ENCODE results near the gene SEPTIN2.
A peak's percentile ranks its signal among the peaks of the same experiment; 100 is the strongest.

The SEPTIN2 gene

DNA sequence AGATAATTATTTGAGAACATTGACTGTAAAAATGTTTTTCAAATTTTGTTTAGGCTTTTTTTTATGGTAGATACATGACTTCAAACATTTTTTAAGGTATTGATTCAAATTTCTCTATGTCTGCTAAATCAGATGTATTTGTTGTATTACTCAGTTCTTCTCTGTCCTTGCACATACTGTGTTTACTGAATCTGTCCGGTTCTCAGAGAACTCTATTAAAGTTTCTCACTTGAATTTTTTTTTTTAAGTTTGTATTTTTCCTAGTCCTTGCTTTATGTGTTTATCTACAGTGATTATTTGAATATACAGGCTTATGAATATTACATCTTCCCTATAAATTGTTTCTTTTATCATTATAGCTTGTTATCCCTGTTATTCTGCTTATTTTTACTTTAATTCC is 5.3 kb downstream of the SEPTIN2 start:
- DNase-seq (ENCODE audit: low read depth): no peak
- H3K4me3 ChIP-seq (ENCODE audit: low read depth, low read length): peak overlapping the region; percentile 22
- TF ChIP-seq, protein P1, sequence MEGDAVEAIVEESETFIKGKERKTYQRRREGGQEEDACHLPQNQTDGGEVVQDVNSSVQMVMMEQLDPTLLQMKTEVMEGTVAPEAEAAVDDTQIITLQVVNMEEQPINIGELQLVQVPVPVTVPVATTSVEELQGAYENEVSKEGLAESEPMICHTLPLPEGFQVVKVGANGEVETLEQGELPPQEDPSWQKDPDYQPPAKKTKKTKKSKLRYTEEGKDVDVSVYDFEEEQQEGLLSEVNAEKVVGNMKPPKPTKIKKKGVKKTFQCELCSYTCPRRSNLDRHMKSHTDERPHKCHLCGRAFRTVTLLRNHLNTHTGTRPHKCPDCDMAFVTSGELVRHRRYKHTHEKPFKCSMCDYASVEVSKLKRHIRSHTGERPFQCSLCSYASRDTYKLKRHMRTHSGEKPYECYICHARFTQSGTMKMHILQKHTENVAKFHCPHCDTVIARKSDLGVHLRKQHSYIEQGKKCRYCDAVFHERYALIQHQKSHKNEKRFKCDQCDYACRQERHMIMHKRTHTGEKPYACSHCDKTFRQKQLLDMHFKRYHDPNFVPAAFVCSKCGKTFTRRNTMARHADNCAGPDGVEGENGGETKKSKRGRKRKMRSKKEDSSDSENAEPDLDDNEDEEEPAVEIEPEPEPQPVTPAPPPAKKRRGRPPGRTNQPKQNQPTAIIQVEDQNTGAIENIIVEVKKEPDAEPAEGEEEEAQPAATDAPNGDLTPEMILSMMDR (IDR thresholded peaks at IDR 0.05; ENCODE audit: control insufficient read depth, extremely low read depth, insufficient read depth): no peak

DNA sequence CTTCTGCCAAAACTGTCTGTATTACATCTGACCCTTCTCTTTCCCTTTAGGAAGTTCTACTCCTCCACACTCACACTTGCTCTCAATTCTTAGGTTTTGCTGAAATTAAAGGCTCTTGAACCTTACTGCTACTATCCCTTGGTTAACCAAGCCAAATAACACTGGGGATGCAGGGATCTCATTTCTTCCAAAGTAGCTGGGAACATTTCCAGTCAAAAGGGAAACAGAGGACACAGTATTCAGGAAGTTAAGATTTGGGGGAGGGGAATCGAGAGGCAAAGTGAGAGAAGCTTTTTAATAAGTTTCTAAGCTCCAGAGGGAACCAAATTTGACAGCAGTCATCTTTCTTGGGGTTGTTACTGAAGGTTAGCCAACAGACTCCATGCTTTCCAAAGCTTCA is 6.2 kb downstream of the SEPTIN2 start:
- TF ChIP-seq, protein P1 (IDR thresholded peaks at IDR 0.05; ENCODE audit: control insufficient read depth, extremely low read depth, insufficient read depth): no peak
- peak overlapping the region; percentile 30 for H3K4me3 ChIP-seq (ENCODE audit: low read depth, low read length)

DNA sequence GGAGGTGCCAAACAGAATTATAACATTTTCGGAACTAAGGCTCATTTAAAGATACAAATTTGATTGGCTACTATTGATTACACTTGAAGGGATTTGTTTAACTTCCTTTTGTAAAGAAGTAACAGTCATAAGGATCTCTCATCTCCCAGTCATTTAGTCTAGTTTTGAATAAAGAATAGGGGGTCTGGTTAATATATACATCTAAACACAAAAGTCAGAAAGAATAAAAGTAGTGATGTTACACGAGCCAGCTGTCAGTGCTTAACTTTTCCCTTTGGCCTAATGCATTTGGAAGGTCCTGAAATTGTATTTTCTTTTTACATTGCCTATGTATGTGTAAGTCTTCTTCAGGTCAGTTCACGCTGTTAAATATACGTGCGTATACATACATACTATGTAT is 8.1 kb downstream of the SEPTIN2 start:
- no peak for DNase-seq (ENCODE audit: low read depth)
- H3K4me3 ChIP-seq (ENCODE audit: low read depth, low read length): no peak overlapping the region
- TF ChIP-seq, protein P1 (IDR thresholded peaks at IDR 0.05; ENCODE audit: control insufficient read depth, extremely low read depth, insufficient read depth): no peak

More for the DNA sequence above, 6.2 kb downstream of the SEPTIN2 start:
- DNase-seq (ENCODE audit: low read depth): no peak

DNA sequence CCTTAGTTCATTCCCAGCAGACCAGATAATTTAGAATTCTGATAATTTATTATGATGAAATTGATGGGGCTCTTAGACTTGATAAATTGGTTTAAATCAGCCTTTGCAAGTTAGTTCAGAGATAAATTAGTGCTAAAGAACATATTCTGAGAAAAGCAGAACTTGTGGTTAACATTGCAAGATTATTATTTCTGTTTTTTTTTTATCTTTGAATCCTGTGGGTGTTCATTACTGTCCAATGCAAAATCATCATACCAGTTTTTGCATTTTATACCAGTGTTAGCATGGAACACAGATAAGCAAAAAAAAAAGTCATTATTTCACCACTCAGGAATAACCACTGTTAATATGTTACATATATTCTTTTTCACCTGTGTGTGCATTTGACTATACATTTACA is 9.1 kb downstream of the SEPTIN2 start:
- TF ChIP-seq, protein P1 (IDR thresholded peaks at IDR 0.05; ENCODE audit: control insufficient read depth, extremely low read depth, insufficient read depth): no peak
- no peak overlapping the region for H3K4me3 ChIP-seq (ENCODE audit: low read depth, low read length)
- no peak for DNase-seq (ENCODE audit: low read depth)

DNA sequence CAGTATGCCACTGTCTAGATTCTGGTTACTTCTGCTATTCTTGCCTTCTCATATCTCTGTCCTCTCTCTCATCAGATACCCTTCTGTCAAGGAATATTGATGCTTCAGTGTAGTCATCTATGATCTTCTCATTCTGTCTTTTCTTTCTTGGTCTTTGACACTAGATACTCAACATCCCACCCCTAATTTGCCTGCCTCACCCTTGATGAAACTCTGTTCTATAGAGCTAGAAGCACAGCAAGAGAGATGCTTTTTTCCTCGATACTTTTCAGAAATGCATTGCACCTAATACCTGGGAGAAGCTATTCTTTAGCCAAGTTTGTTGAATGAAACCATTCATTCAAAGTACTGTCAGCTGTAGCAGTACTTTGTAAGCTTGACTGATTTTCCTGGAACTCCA is 9.5 kb downstream of the SEPTIN2 start:
- H3K4me3 ChIP-seq (ENCODE audit: low read depth, low read length): no peak overlapping the region
- DNase-seq (ENCODE audit: low read depth): no peak
- TF ChIP-seq, protein P1 (IDR thresholded peaks at IDR 0.05; ENCODE audit: control insufficient read depth, extremely low read depth, insufficient read depth): no peak

DNA sequence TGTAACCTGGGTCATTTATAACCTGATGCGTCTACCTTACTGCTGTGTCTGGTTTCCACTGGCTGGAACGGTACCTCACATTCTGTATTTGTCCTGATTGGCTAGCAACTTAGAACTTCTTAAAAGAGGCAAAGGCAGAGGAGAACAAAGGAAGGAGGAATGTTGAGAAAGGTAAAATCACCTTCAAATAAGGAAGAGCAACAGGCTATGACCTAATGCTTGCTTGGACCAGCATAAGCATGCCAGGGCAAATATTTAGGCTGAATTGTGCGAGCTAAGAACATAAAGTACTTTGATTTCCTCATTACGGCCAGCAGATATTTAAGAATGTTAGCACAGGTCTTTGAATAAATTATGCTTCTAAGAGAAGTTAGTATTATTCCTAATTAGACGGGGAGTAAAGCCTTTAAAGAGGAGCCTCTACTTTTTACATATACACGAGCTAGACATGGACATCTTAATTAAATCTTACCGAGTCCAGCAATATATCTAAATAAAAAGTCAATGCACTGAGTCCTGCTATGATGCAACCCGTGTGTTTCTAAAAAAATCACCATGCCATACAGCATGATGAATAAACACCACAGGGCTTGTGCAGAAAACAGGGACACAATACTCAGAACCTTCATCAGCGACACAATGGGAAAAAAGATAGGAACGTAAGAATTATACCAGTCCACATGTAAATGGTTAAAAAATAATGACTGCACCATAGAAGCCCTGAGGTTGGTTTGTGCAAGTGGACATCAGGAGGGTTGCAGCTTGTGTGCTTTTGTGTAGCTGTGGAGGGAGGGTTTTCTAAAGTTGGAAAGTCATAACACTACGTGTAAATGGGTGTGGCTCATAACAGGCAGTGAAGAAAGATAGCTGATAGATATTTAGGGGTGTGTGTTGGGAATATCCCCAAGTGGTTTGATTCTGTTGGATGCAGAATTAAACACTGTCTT is 14.2 kb downstream of the SEPTIN2 start:
- peak; percentile 67 for DNase-seq (ENCODE audit: low read depth)
- TF ChIP-seq, protein P1 (IDR thresholded peaks at IDR 0.05; ENCODE audit: control insufficient read depth, extremely low read depth, insufficient read depth): no peak
- no peak overlapping the region; the same call in 1 of the 2 replicates for H3K4me3 ChIP-seq (ENCODE audit: low read depth, low read length)

All from LNCaP clone FGC (cell line).